ENCODE results near the gene PIM1. TPM values are rescaled to one million over a fixed set of nuclear protein-coding genes. Genes with fewer than 3 reads are reported as not detected.

Gene PIM1
- total RNA-seq, 1 experiment from 2014 or later: 47.5 TPM

- Histone ChIP-seq H3K27ac (ENCODE audit: insufficient read length, low read depth, low read length) (no peak overlapping the region), H4K5ac (ENCODE audit: insufficient read length, low read depth, low read length) (no peak overlapping the region), H3K4me2 (ENCODE audit: insufficient read depth, insufficient read length, low read length) (no peak overlapping the region), H3K23ac (ENCODE audit: insufficient read length, low read depth, low read length) (no peak overlapping the region), H2BK120ac (ENCODE audit: low read depth, low read length, poor library complexity, severe bottlenecking) (no peak overlapping the region), H2AFZ (ENCODE audit: low read length) (no peak overlapping the region), H4K91ac (ENCODE audit: insufficient read length, low read depth, low read length) (no peak overlapping the region), H4K20me1 (ENCODE audit: control insufficient read depth, insufficient read depth, insufficient read length) (no peaks in the 10 kb centered on the region), H4K8ac (replicated peaks; ENCODE audit: insufficient read length, low read depth, low read length) (no peak overlapping the region), H3K9ac (ENCODE audit: extremely low read depth, insufficient read length, low read length) (no peak overlapping the region), H2BK20ac (ENCODE audit: low read depth, low read length, poor library complexity, severe bottlenecking) (no peak overlapping the region), H3K18ac (ENCODE audit: insufficient read length, low read depth, low read length) (no peak overlapping the region), H3K27me3 (ENCODE audit: insufficient read depth, low read length) (no peaks in the 10 kb centered on the region), H3K79me1 (ENCODE audit: insufficient read depth, low read depth, low read length, poor library complexity, severe bottlenecking) (no peaks in the 10 kb centered on the region), H3K79me2 (ENCODE audit: insufficient read depth, low read length) (peaks cover 18% of the 10 kb centered on the region; the same call in 1 of the 2 replicates), H3K56ac (ENCODE audit: insufficient read length, low read depth, low read length) (no peak overlapping the region), H2AK5ac (ENCODE audit: insufficient read length, low read length) (no peak overlapping the region), H3K23me2 (ENCODE audit: insufficient read length, low read depth, low read length, poor library complexity, severe bottlenecking) (peaks cover 8% of the 10 kb centered on the region), H3T11ph (ENCODE audit: low read length) (no peak overlapping the region), H2BK5ac (ENCODE audit: insufficient read length, low read length) (no peak overlapping the region), H2BK12ac (ENCODE audit: insufficient read length, low read depth, low read length) (no peak overlapping the region), H3K9me3 (ENCODE audit: control insufficient read depth, low read depth, low read length) (no peaks in the 10 kb centered on the region), H3K4ac (ENCODE audit: low read depth, low read length) (no peak overlapping the region), H3K14ac (ENCODE audit: insufficient read depth, low read length) (no peak overlapping the region), H2BK15ac (ENCODE audit: low read depth, low read length) (no peak overlapping the region), H3K4me1 (ENCODE audit: insufficient read depth, low read length) (peaks cover 9% of the 10 kb centered on the region; the same call in 1 of the 2 replicates)
- no CpG with 5 or more reads among the region's 3 CpGs for WGBS (ENCODE audit: extremely low coverage, insufficient read length, low lambda C conversion rate)
- H3K4me1 Mint-ChIP-seq: peaks cover 66 to 79% of the 10 kb centered on the region in 2 experiments
- no peak for TF ChIP-seq CTCF (conservative IDR thresholded peaks at IDR 0.05)
- H3K9me3 Mint-ChIP-seq: no peaks in the 10 kb centered on the region
- H3K27ac Mint-ChIP-seq: peak overlapping the region in 2 of 3 experiments; percentile 81 to 84; a peak in 5 of 7 replicates
- H3K36me3 Mint-ChIP-seq (ENCODE audit: insufficient read depth in 1 of 3, low read depth in 3 of 3): peaks cover 16 to 23% (median 16%) of the 10 kb centered on the region in 3 experiments
- no peak for DNase-seq
- H3K27me3 Mint-ChIP-seq (ENCODE audit: low read depth): no peaks in the 10 kb centered on the region
- no peak overlapping the region for H3K4me3 Mint-ChIP-seq
Measured at GRCh38 chr6:37130704-37131103, 39.2 kb upstream of the PIM1 start.
